ENCODE results near the gene DSCAML1.

The DSCAML1 gene

GRCh38 chr11:117595440-117595839 is 201.6 kb downstream of the DSCAML1 start:
- TF ChIP-seq CTCF (IDR thresholded peaks at IDR 0.05; ENCODE audit: insufficient read depth, missing control alignments): peak; percentile 3
- DNase-seq (ENCODE audit: insufficient read length, low spot score): no peak
- no peak for FAIRE-seq

GRCh38 chr11:117594721-117595120 is 202.3 kb downstream of the DSCAML1 start:
- no peak for TF ChIP-seq CTCF (IDR thresholded peaks at IDR 0.05; ENCODE audit: insufficient read depth, missing control alignments)
- DNase-seq (ENCODE audit: insufficient read length, low spot score): no peak
- no peak for FAIRE-seq

- TF ChIP-seq CTCF (IDR thresholded peaks at IDR 0.05; ENCODE audit: insufficient read depth, missing control alignments): no peak
- no peak for DNase-seq (ENCODE audit: insufficient read length, low spot score)
- no peak for FAIRE-seq
These were observed 204.0 kb downstream of the DSCAML1 start for GRCh38 chr11:117593065-117593464.

GRCh38 chr11:117591316-117592039 is 205.5 kb downstream of the DSCAML1 start:
- TF ChIP-seq CTCF (IDR thresholded peaks at IDR 0.05; ENCODE audit: insufficient read depth, missing control alignments): no peak
- FAIRE-seq (no peak), DNase-seq (ENCODE audit: insufficient read length, low spot score) (no peak)

- DNase-seq (ENCODE audit: insufficient read length, low spot score) (no peak), FAIRE-seq (no peak)
- no peak for TF ChIP-seq CTCF (IDR thresholded peaks at IDR 0.05; ENCODE audit: insufficient read depth, missing control alignments)
These were observed 208.0 kb downstream of the DSCAML1 start for GRCh38 chr11:117589063-117589462.

- no peak for FAIRE-seq
- no peak for TF ChIP-seq CTCF (IDR thresholded peaks at IDR 0.05; ENCODE audit: insufficient read depth, missing control alignments)
- no peak for DNase-seq (ENCODE audit: insufficient read length, low spot score)
These were observed 208.7 kb downstream of the DSCAML1 start for GRCh38 chr11:117588166-117588810.

DNA sequence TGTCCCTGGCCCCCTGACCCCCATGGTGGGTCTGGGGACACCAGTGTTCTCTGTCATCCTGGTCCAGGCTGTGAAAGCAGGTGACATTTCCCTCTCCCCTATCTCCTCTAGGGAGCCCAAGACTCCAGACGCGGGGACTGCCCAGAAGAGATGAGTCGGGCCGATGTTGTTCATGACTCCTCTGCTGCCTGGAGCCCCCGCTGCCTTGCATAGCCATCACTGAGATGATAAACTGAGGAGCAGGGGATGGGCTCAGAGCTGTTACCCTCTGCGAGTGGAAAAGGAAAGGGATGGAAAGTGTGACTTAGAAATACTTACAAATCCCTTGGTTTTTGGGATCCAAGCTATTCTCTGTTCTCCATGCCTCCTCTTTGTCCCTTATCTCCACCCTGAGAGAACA is 209.6 kb downstream of the DSCAML1 start:
- no peak for DNase-seq (ENCODE audit: insufficient read length, low spot score)
- no peak for TF ChIP-seq CTCF (IDR thresholded peaks at IDR 0.05; ENCODE audit: insufficient read depth, missing control alignments)
- FAIRE-seq: no peak

Measured in D721Med (cell line).